ENCODE results near the gene PPIE.

- no peak for TF ChIP-seq CTCF (conservative IDR thresholded peaks at IDR 0.05; ENCODE audit: low read length)
- no peak for TF ChIP-seq EZH2phosphoT487 (IDR thresholded peaks at IDR 0.05; ENCODE audit: borderline replicate concordance, low read depth, low read length)
These were observed 24.2 kb downstream of the PPIE start for GRCh38 chr1:39762550-39763540.
